HCEC 1CT (cell line): ENCODE results near the gene NDUFS3.
A peak's percentile ranks its signal among the peaks of the same experiment; 100 is the strongest.
"Not testable (repeated sequence)": the region's sequence is repeated elsewhere in the genome, so short reads cannot be mapped to it uniquely, and the experiment has no call there.

ENCODE experiments used
- DNase-seq: peaks from one replicate; pipeline ENCODE4 v3.0.0-alpha.2; 2017

Gene NDUFS3

GRCh38 chr11:47562393-47562792 lies 16.5 kb upstream of the NDUFS3 start:
- DNase-seq: not testable (repeated sequence)

DNA sequence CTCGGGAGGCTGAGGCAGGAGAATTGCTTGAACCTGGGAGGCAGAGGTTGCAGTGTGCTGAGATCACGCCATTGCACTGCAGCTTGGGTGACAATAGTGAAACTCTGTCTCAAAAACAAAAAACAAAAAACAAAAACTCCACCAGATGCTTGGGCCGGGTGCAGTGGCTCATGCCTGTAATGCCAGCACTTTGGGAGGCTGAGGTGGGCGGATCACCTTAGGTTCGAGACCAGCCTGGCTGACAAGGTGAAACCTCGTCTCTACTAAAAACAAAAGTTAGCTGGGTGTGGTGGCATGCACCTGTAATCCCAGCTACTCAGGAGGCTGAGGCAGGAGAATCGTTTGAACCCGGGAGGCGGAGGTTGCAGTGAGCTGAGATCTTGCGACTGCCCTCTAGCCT lies 14.5 kb upstream of the NDUFS3 start:
- not testable (repeated sequence) for DNase-seq

DNA sequence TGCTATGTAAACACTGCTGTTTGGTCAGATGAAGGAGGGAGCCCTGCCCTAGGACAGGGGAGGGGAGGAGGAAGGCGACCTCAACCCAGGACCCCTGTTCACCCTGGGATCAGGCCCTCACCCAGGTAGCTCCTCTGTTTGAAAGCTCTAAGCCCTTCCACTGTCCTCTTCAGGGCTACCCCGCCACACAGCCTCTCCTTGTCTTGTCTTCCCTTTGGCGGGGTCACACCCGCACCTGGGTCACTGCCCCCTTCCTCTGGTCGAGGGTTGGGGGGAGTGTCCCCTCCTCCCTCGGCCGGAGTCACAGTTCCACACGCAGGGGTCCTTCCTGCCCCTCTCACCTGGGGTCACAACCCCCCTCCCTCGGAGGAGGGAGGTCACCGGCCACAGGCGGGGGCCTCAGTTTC lies 13.9 kb upstream of the NDUFS3 start:
- DNase-seq: no peak

GRCh38 chr11:47565340-47566148 lies 13.3 kb upstream of the NDUFS3 start, which contains the start of gene PTPMT1:
TSS of gene PTPMT1 (plus strand) at chr11:47565599. CDS start at chr11:47565623, 24 bp downstream.
- peak; percentile 73 for DNase-seq

GRCh38 chr11:47566149-47566698 lies 12.7 kb upstream of the NDUFS3 start:
- DNase-seq: no peak

GRCh38 chr11:47569646-47570045 lies 9.2 kb upstream of the NDUFS3 start:
- no peak for DNase-seq

DNA sequence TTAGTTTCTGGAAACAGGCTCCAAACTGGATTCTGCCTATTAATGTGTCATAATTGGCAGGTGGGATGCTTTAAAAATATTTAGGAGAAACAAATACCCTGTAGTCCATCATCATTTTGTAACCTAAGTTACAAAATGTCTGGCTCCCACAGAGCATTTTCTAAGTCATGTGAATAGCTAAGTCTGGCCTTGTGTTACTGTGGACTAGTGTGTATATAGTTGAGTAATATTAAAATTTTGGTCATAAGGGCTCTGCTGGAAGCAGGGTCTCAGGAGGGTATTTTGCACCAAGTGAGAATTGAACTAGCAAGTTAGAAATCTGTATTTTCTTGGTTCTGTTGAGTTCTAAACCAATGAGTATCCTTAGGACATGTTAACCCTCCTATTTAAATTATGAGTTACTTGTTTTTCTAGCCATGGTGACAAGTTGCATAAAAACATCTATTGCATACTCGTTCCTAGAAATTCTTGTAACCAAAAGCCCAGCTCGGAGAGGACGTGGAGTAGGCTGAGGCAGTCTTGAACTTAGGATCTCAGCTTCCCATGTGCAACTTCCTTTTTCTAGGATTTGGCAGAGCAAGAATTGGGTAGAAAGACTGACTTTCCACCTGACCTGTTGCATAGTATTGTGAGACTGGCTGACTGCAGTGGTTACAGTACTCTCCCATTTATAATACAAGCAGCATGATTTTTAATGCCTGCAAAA lies 8.1 kb upstream of the NDUFS3 start:
- DNase-seq: no peak

- no peak for DNase-seq
Observed at GRCh38 chr11:47571357-47571729, 7.5 kb upstream of the NDUFS3 start.

- peak; percentile 48 for DNase-seq
Observed at GRCh38 chr11:47571895-47572294, 7.0 kb upstream of the NDUFS3 start.

DNA sequence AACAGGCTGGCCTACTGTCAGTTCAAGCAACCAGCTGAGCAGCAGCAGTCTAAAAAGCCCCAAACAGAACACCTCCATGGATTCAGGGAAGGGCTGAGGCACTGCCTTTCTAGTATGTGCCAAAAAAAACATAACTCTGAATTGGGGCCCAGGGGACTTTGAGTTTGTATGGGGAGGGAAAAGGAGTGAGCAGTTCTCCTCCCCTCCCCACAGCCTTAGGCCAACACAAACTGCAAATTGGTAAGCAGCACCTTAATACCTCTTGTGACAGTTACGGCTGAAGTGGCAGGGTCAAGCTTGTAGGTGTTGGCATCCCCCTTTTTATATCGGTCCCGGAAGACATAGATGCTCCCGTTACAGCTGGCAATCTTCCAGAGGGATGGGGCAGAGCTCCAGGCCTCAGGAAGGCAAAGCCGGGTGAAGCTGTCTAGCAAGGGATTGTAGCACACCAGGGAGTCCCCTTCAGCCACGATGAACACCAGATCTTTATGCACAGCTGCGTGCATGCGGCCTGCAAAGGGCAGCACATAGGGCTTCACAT lies 6.1 kb upstream of the NDUFS3 start:
- DNase-seq: no peak

GRCh38 chr11:47573321-47573720 lies 5.6 kb upstream of the NDUFS3 start:
- no peak for DNase-seq

DNA sequence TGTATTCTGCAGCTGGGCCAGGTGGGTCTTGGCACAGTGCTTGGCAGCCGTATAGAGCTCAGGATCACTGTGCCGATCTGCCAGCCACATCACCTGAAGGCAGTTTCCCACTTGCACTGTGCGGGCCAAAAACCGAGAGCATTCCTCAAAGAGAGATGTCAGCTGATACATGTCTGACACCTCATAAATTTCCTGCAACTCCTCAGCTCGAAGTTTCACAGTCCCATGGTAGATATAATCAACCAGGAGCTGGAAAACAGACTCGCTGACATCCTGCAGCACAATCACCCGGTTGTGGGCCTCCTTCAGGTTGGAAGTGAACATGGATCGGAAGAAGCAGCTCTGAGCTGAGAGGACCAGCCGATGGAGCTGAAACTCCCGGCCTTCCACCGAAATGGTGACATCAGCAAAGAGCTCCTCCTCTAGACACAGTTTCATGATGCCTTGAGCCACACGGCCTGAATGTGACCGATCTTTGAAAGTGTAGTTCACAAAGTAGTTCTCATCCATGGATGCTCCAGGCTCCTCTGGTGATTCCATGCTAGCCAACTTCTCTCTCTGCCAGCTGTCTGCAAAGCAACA lies 1.3 kb upstream of the NDUFS3 start:
- no peak for DNase-seq

- no peak for DNase-seq
Observed at GRCh38 chr11:47583844-47584243, 5.0 kb downstream of the NDUFS3 start.

- DNase-seq: no peak
Observed at GRCh38 chr11:47586098-47586855, 7.4 kb downstream of the NDUFS3 start, which contains the start of gene FAM180B. TSS of gene FAM180B (plus strand) at chr11:47586678. CDS start at chr11:47586769, 91 bp downstream.

DNA sequence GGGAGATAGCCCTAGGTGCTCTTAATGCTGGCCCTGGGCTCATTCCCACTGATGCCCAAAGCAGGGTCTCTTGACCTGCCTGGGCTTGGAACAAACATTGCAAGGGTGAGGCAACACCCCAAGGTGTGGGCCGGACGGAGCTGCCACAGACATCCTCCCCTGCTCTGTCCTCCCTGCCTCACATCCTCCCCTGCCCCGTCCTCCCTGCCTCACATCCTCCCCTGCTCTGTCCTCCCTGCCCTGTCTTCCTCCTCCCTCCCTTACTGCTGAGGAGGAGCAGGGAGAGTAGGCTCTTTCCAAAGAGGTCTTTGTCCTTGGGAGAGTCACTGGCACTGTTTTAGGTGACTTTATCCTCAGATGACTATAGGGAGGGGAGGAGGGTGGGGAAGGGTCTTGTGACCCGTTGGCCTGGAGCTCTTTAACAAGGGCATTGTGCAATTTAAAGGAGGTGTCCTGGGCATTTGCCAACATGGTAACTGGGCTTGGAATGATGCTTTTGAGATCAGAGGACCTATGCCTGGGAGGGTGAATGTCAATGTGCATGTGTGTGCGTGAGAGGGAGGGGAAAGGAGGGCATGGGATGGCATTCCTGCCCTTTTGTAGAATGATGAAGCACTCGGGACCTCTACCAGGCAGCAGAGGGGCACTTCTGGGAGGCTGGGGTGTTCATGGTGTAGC lies 8.3 kb downstream of the NDUFS3 start:
- DNase-seq: no peak

DNA sequence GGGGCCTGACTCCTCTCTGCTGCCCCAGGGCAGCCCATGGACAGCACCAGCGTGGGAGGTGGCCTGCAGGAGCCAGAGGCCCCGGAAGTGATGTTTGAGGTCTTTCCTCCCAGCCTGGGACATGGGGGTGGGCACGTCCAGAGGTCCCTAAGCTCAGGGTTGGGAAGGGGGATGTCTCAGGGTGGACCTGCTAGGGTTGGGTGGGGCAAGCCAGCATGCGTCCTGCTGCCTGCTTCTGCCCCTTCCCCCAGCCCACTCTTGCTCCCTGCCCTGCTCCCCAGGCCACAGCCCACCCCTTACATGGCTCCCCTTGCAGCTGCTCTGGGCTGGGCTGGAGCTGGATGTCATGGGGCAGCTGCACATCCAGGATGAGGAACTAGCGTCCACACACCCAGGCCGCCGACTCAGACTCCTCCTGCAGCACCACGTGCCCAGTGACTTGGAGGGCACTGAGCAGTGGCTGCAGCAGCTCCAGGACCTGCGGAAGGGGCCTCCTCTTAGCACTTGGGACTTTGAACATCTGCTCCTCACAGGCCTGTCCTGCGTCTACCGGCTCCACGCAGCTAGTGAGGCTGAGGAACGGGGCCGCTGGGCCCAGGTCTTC lies 9.0 kb downstream of the NDUFS3 start:
- no peak for DNase-seq

DNA sequence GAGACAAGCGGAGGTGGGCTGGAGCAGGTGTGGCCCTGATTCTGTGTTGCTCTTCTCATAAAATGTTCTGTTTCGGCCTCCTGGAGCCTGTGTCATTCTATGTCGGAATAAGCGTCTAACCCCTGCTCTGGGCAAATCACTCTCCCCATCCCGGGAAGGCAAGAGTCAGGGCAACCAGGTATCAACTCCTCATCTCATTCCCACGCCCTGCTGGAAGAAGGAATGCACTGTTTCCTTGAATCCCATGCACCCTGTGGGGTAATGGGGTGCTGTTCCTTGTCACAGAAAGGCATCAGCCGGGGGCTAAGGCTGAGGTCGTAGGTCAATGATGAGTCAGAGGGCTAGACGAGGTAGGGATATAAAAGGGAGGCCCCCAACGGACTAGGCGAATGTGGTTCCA lies 10.2 kb downstream of the NDUFS3 start:
- DNase-seq: no peak

DNA sequence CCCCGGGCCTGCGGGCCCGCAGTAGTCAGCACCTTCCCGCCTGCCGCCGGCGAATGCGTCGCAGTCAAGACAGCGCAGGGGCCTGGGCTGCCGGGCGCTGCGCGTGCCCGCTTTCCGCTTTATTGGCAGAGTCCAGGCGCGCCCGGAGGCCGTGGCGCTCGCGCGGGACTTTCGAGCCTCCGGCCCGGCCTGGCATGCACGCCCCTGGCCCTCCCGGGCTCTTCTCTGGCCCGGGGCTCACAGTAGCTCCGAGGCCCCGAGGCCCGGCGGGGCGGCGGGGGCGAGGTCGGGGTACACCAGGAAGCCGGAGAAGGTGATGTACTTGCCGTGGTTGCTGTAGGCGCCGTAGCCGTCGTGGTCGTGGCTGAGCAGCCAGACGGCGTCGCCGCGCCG lies 10.7 kb downstream of the NDUFS3 start:
- DNase-seq: no peak

DNA sequence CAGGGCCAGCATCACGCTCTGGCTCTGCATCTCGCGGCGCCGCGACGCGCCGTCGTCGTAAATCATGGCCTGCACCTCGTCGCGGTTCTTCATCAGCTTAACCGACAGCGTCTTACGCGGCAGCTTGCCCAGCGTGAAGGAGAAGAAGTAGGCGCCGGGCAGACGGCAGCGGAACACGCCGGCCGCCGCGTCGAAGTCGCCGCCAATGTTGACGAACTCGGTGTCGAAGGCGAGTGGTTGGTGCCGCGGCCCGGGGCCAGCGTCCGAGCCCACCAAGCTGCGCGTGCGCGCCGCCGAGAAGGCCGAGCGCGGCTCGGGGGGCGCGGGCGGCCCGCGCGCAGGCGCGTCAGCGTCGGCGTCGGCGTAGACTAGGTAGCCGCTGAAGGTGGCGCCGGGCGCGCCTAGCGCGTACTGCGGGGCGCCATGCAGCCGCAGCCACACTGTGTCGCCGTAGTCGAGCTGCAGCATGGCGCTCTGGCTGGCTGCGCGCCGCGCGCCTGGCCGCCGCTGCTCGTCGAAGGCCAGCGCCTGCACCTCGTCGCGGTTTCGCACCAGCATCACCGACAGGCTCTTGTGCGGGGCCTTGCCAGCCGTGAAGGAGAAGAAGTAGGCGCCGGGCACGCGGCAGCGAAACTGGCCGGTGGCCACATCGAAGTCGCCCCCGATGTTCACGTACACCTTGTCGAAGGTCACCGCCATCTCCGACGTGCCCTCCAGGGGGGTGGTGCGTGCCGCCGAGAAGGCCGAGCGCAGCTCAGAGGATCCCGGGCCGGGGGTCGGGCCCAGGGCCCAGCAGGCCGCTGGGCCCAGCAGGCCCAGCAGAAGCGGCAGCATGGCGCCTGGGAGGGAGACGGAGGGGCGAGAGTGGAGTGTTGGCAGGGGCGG lies 11.3 kb downstream of the NDUFS3 start:
- no peak for DNase-seq

DNA sequence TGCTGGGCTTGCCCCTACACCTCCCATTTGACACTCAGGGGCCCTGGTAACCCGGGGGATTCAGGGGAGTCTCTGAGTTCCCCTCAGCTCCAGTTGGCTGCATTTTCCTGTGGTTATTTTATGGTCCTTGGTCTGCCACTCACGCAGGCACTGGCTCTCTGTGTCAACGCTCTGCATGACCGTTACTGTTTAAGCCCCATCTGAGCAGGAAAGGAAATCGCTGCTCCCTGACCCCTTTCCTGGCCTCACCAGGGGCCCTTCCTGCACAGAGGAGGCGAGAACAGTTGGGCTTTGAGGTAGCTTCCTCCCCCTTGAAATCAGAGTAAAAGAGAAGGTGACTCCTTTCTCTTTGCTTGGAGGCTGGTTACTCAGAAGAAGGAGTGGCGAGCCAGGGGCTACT lies 12.9 kb downstream of the NDUFS3 start:
- DNase-seq: no peak
